Stomach (tissue), 9 donors: Measurements from ENCODE around the gene SSTR1. TPM values are rescaled to one million over a fixed set of nuclear protein-coding genes. Genes with fewer than 3 reads are reported as not detected.
A peak's percentile ranks its signal among the peaks of the same experiment; 100 is the strongest.

Source experiments
- DNase-seq, 2 donors: peaks; one replicate each; pipeline versions ENCODE4 v3.0.0 to v3.0.0-alpha.2; 2013 to 2019
- H3K27ac ChIP-seq, 5 donors: fragments of 200-600 bp in 4 of 5; sonication (generic) in 4 of 5; one replicate each; pipeline ENCODE4 v1.5.1; 2013 to 2019; ENCODE audit warnings: mild to moderate bottlenecking in 1 of 5, moderate library complexity in 1 of 5
- H3K27me3 ChIP-seq, 3 donors: fragments of 200-600 bp; sonication (generic); one replicate each; pipeline ENCODE4 v1.5.1; 2017 to 2019; ENCODE audit warnings: mixed run types in 1 of 3
- H3K36me3 ChIP-seq, 4 donors: fragments of 200-600 bp; sonication (generic); 1 replicate in 3 of 4; 2 replicates in 1 of 4; pipeline ENCODE4 v1.5.1; 2016 to 2019
- H3K4me1 ChIP-seq, 4 donors: fragments of 200-600 bp; sonication (generic); one replicate each; pipeline ENCODE4 v1.5.1; 2016 to 2019
- H3K4me3 ChIP-seq, 4 donors: fragments of 200-600 bp; sonication (generic) in 3 of 4; one replicate each; pipeline ENCODE4 v1.5.1; 2016 to 2019; ENCODE audit warnings: mild to moderate bottlenecking in 1 of 4
- H3K9me3 ChIP-seq, 4 donors: fragments of 200-600 bp; sonication (generic); one replicate each; pipeline ENCODE4 v1.5.1; 2016 to 2019
- CTCF ChIP-seq, 7 experiments: fragments of 450-650 bp in 4 of 7; fragments of 200-600 bp in 3 of 7; sonication (generic) in 3 of 7; IDR thresholded peaks; one replicate each; pipeline ENCODE4 v1.5.1; 2016 to 2019; ENCODE audit warnings: antibody characterized with exemption in 7 of 7, control low read depth in 2 of 7, mild to moderate bottlenecking in 1 of 7
- EP300 ChIP-seq: sonication (generic); formaldehyde crosslinking; IDR thresholded peaks from one replicate; pipeline ENCODE4 v1.6.1; 2017; ENCODE audit warnings: antibody characterized with exemption
- POLR2A ChIP-seq, 4 donors: fragments of 450-650 bp; IDR thresholded peaks; one replicate each; pipeline ENCODE4 v1.6.1; 2016; ENCODE audit warnings: antibody characterized with exemption in 4 of 4, control low read depth in 2 of 4, mild to moderate bottlenecking in 1 of 4, moderate library complexity in 1 of 4
- POLR2AphosphoS5 ChIP-seq, 3 donors: sonication (generic); formaldehyde crosslinking; IDR thresholded peaks; one replicate each; pipeline ENCODE4 v1.6.1; 2016; ENCODE audit warnings: antibody characterized with exemption in 3 of 3
- WGBS, 5 donors: extraction: QIAGEN DNeasy Blood & Tissue Kit in 3 of 5; methylation state at CpG; one replicate each; pipeline versions ENCODE4 v1.1.5 to v1.1.7; 2013 to 2018; 5-methylcytosine and 5-hydroxymethylcytosine counted together
- intact Hi-C: fragments of 100-400 bp; cut with DNase I; formaldehyde crosslinking; loops from one replicate; pipeline ENCODE4 v1.15.1; 2023; ENCODE audit warnings: low total_unique reads
- polyA plus RNA-seq, 3 donors: library from polyadenylated mRNA; stranded (reverse); fragments of 200-250 nt; gene quantifications; one replicate each; pipeline ENCODE4 v1.2.3, GENCODE V29; 2013
- total RNA-seq, 5 donors: library from RNA; depleted of rRNA; stranded (reverse); fragments of >200 nt; gene quantifications; one replicate each; pipeline versions ENCODE4 v1.1.0 to v1.2.3, GENCODE V29; 2014 to 2016
- donor health status: healthy with polysubstance abuse.
- donor health status: Bipolar disorder and iron deficiency.
- donor health status: healthy.

Gene SSTR1
- total and polyA plus RNA-seq, 8 donors, result 1.1 to 26.1 (median 12.7) TPM

DNA sequence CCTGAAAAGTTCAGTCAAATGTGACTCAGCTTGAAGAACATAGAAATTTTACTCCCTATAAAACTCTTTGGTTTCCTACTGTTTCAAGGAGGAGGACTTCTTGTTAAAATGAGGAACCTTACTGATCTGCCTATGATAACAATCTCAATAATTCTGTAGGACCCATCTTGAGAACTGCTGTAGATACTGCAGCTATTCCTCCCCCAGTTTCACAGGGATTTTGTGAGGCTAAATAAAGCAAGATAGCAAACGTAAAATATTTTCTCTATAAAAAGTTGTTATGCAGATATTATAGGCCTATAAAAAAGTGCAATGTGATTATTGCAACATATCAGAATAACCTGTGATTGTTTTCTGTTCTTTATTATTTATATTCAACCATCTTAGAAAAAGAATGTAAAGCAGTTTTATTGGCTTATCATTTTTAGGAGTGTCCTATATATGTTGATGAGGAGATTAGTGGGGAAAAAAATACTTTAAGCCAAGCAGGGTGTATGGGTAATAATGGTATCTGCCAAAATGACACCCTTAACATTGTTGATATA lies 36.1 kb downstream of the SSTR1 start:
- Histone ChIP-seq H3K36me3 (no peaks in the 10 kb centered on the region), H3K9me3 (no peaks in the 10 kb centered on the region), H3K27ac (no peak overlapping the region), H3K27me3 (no peaks in the 10 kb centered on the region), H3K4me3 (no peak overlapping the region), H3K4me1 (no peaks in the 10 kb centered on the region)
- no peak for DNase-seq
- WGBS, 5 donors, result 58 to 89% (median 73%) methylated on average over 1 of the region's 1 CpG
- intact Hi-C loops, result no loop called here
- no peak for TF ChIP-seq POLR2A (IDR thresholded peaks at IDR 0.05)
- TF ChIP-seq EP300, result no peak
- TF ChIP-seq CTCF (IDR thresholded peaks at IDR 0.05), result no peak
- no peak for TF ChIP-seq POLR2AphosphoS5 (IDR thresholded peaks at IDR 0.05)

- no peaks in the 10 kb centered on the region for H3K9me3 ChIP-seq
- H3K4me1 ChIP-seq, result no peaks in the 10 kb centered on the region
- H3K27me3 ChIP-seq, result peaks cover 0 to under 1% (median 0%) of the 10 kb centered on the region in 3 donors
- no peak for DNase-seq
- TF ChIP-seq EP300 (no peak), POLR2AphosphoS5 (IDR thresholded peaks at IDR 0.05) (no peak), POLR2A (IDR thresholded peaks at IDR 0.05) (no peak), CTCF (IDR thresholded peaks at IDR 0.05) (no peak)
- WGBS, 5 donors, result 88 to 96% (median 94%) methylated on average over 3 of the region's 3 CpGs
- no peak overlapping the region for H3K27ac ChIP-seq
- H3K36me3 ChIP-seq, result no peaks in the 10 kb centered on the region
- intact Hi-C loops, result no loop called here
- no peak overlapping the region for H3K4me3 ChIP-seq
Measured at GRCh38 chr14:38248321-38249028, 40.8 kb downstream of the SSTR1 start.

GRCh38 chr14:38250331-38250730 lies 42.6 kb downstream of the SSTR1 start:
- intact Hi-C loops, result no loop called here
- peaks cover 0 to 20% (median 12%) of the 10 kb centered on the region in 3 donors for H3K27me3 ChIP-seq
- peak overlapping the region in 1 of 4 donors; percentile 13 for H3K4me3 ChIP-seq
- no peaks in the 10 kb centered on the region for H3K36me3 ChIP-seq
- H3K9me3 ChIP-seq, result no peaks in the 10 kb centered on the region
- H3K4me1 ChIP-seq, result peaks cover 4 to 9% (median 6%) of the 10 kb centered on the region in 4 donors
- no peak for DNase-seq
- no peak overlapping the region for H3K27ac ChIP-seq
- TF ChIP-seq CTCF (IDR thresholded peaks at IDR 0.05) (no peak), POLR2AphosphoS5 (IDR thresholded peaks at IDR 0.05) (no peak), POLR2A (IDR thresholded peaks at IDR 0.05) (no peak), EP300 (no peak)

GRCh38 chr14:38252066-38252710 lies 44.5 kb downstream of the SSTR1 start:
- peaks cover 10 to 21% (median 16%) of the 10 kb centered on the region in 4 donors for H3K4me1 ChIP-seq
- H3K27ac ChIP-seq, result no peak overlapping the region
- no peaks in the 10 kb centered on the region for H3K36me3 ChIP-seq
- H3K4me3 ChIP-seq, result peak overlapping the region in 2 of 4 donors; percentile 0 to 22
- intact Hi-C loops, result no loop called here
- 65 to 80% (median 70%) methylated on average over 4 of the region's 4 CpGs for WGBS, 5 donors
- H3K9me3 ChIP-seq, result no peaks in the 10 kb centered on the region
- TF ChIP-seq POLR2AphosphoS5 (IDR thresholded peaks at IDR 0.05) (no peak), CTCF (IDR thresholded peaks at IDR 0.05) (no peak), EP300 (no peak), POLR2A (IDR thresholded peaks at IDR 0.05) (no peak)
- H3K27me3 ChIP-seq, result peaks cover 0 to 31% (median 19%) of the 10 kb centered on the region in 3 donors
- no peak for DNase-seq
